Amniotic epithelial cell (primary cell): Measurements from ENCODE around the gene TFF2.

Source experiments
- DNase-seq: peaks from one replicate; pipeline ENCODE4 v3.0.0-alpha.2; 2010; ENCODE audit warnings: low read depth

TFF2 gene

DNA sequence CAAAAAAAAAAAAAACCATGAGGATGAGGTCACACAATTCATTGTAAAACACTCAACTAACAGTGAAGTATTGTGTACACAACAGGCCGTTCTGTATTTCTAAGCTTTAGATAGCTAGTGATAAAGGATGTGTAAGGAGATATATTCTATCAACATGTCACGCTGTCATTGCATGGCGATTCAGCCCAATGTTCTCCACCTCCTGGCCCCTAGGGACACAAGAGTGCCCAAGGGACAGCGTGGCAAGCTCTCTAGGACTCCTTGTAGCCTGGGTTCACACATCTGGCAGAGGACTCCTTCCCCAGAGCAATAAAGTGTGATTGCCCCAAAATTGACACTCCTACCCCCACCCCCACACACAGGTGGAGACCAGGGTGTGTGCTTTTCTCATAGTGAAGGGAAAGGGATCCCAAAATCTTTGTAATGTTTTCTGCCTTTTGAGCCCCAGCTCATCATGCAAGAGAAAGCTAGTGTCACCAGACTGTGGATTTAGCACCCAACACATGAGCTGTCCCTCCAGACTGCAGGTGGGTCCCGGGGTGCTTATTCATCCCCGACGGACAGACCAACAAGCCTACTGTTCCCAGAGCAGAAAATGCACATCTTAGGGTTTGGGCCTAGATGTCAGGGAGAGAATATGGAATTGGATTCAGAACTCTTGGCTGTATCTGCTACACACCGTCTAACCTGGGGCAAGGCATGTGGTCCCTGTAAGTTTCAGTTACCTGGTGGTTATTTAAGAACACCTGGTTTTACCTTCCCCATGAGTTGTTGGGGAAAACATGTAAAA, 33.6 kb upstream of the TFF2 start:
- DNase-seq: no peak

DNA sequence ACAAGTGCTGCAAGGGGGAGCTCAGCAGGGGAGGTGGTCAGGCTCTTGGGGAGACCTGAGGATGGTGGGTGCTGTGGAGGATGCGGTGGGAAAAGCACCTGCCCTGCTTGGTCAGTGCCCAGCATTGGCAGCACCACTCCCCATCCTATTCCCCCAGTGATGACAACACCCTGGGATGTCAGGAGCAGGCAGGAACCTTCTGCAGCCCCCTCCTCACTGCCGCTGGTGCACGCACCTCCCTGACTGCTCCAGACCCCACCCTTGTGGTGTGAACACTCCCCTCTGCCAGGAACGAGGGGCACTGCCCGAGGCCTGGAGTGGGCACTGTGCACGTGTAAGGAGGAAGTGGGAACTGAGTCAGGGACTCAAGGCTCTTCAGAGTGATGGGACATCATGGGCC, 32.5 kb upstream of the TFF2 start:
- DNase-seq: no peak

DNA sequence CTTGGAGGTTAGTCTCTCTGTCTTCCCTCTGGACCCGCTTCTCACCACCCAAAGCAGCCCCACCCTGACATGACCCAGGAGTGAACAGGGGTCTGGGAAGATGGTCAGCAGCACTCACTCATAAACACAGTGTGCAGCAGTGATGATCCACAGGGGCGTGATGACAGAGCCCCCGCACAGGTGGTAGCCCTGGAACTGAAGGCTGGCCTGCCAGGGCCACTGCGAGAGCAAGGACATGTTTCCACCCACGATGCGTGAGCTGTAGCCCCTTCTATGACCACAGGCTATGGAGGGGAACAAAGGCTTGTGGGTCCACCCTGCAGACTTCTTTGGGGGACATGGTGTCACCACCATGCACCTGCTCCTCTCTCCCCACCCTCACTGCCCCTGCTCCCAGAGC, 32.1 kb upstream of the TFF2 start:
- DNase-seq: no peak

DNA sequence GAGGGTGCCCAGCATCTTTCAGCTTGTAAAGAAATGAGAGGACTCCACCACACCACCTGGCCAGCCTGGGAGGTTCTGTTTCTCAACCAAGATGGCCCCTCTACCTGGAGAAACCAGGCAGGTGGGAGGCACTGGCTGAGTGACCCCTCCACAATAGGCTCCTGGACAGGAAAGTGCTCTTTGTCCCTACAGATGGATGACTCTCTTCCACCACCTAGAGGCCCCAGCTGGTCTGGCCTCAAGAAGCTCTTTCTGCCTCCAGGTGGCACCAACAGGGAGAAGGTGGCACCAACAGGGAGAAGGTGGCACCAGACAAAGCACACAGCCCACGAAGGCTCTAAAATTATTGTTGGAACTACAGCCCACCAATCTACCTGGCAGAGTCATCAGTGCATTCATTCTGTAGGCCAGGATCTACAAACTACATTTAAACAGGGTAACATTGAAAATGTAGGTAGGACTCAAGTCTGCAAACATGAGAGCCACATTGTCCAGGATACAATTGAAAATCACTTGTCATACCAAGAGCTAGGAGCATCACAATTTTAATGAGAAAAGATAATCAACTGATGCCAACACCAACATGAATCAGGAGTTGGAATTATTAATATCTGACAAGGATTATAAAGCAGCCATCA, 30.7 kb upstream of the TFF2 start:
- peak; percentile 3 for DNase-seq

DNA sequence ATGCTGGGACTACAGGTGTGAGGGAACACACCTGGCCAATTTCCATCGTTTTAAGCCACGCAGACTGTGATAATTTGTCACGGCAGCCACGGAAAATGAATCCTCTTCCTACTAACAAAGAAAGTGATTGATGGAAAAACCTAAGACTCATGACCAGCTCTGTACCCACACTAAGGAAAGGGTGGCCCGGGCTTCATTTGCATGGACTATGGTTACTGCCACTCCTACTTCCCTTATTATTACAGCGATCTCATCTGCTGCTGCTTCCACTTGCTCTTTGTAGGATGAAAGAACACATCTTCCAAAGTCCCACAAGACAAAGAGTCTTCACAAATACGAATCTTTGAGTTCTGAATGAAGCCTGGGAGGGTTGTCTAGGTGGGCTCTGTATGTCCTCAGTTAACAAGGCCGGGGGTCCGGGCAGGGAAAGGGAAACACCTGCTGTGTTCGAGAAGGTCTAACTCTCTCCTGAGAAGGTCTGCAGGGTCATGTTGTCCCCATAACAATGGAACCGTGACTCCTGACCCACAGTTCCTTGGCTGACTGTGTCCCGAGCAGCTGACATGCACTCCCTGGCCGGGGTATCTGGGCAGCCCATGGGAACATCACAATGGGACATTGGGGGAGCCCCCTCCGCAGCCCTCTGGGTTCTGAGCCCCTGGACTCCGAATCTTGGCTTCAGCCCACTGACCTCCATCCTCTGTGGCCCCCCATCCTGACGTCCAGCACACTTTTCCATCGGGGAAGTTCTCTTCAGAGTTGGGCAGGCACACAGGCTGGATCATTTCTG, 28.8 kb upstream of the TFF2 start:
- DNase-seq: no peak

DNA sequence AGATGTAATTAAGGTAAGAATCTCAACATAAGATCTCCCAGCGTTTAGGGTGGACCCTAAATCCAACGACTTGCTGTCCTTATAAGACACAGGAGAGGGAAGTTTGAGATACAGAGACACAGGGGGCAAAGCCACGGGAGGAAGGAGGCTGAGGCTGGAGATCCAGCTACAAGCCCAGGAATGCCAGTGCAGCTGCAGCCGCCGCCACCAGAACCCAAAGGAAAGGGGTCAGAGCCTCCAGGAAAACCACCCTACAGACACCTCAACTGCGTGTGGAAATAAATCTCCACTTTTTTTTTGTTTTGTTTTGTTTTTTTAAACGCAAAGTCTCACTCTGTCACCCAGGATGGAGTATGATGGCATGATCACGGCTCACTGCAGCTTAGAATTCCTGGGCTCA, 27.6 kb upstream of the TFF2 start:
- DNase-seq: no peak

DNA sequence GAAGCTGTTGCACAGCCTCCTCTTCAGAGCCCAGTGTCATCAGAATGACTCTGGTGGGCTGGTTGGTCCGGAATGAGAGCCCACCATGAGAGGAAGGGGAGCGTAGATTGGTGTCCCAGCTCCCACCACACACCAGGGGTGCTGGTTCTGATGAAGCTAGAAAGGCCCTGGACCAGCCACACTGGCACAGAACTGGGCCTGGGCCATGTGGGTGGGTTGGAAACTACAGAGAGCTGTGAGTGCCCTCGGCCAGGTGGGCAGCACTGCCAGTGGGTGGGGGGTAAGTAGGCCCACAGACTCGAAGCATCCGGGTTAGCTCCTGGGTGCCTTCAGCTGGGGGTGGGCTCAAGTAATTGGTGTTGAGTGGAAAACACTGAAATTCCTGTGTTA, 27.2 kb upstream of the TFF2 start:
- no peak for DNase-seq

DNA sequence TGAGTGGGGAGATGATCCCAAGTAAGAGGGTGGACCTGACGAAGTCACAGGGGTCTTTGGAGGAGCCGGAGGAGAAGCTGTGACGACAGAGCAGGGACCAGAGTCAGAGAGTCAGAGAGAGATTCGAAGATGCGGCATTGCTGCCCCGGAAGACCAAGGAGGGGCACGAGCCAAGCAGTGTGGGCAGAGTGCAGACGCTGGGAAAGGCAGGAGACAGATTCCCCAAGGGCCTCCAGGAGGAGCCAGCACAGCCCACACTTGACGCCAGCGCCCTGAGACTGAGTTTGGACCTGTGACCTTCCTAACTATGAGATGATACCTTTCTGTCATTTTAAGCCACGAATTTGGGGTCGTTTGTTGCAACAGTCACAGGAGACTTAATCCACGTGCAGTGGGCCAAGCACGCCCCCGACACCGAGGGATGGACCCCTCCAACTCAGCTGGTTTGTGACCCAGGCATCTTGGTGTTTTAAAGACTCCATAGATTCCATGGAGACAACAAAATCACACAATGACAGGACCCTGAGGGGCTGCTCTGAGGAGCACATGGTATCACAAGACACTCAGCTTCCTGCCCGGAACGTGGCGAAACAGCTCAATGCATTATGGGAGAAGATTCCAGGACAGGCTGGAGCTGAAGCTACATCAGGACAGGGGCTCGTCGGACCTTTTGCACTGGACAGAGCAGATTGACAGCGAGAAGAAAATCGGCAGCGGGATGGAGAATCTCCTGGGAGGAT, 26.6 kb upstream of the TFF2 start:
- DNase-seq: no peak

DNA sequence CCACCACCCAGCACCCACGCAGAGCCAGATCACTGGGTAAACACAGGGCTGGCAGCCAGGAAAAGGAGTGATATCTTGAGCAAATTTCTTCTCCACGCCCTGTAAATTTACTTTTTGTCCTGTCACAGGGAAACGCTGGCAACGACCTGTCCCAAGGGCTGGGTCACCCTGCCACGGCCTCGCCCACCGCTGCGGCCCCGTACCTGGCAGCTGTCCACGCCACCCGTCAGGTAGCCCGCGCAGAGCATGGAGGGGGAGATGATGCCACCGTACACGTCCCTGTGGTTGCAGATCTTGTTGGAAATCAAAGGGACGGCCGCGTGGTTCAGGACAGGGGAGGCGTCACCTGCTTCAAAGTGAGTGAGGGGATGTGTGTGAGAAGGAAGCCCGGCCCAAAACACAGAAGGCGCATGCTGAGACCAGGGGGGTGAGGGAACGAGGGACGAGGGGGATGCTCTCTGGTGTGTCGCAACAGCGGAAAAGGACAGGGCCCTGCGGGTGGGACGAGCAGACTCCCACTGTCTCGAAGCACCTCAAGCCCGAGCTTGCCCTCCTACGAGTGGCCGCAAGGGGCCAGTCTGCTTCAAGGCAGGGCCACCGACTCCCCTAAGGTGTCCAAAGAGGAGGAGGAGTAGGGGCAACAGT, 25.7 kb upstream of the TFF2 start:
- DNase-seq: no peak

DNA sequence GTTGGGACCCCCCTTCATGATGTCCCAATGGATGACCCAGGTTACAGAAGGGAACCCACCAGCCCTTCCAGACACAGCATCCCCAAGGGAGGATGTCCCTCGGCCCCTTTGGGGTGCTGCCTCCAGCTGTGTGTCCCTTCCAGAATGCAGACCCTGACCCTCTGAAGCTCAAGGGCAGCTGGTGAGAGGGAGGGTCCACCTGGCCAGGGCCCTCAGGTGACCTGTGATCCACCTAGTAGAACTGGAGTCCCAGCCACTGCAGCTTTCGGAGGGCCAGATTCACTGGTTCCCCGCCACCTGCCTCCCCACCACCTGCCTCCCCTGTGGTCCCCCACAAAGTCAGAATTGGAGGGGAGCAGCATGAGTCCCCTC, 25.2 kb upstream of the TFF2 start:
- no peak for DNase-seq

DNA sequence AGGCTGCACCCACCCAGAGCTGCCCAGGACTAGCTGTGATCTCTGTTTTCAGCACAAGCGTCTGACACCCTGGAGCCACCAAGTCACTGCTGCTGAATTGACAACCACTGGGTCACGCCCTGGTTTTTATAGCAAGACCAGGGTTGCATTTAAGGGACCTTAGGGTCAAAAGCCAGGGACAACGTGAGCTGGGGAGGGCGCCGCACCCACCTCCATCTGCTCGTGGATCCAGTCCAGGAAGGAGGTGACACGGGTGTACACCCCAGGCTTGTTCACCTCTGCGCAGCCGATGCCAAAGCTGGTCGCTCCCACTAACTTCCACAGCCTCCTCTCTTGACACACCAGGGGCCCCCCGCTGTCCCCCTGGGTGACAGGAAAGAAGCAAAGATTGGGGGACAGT, 24.7 kb upstream of the TFF2 start:
- DNase-seq: no peak

DNA sequence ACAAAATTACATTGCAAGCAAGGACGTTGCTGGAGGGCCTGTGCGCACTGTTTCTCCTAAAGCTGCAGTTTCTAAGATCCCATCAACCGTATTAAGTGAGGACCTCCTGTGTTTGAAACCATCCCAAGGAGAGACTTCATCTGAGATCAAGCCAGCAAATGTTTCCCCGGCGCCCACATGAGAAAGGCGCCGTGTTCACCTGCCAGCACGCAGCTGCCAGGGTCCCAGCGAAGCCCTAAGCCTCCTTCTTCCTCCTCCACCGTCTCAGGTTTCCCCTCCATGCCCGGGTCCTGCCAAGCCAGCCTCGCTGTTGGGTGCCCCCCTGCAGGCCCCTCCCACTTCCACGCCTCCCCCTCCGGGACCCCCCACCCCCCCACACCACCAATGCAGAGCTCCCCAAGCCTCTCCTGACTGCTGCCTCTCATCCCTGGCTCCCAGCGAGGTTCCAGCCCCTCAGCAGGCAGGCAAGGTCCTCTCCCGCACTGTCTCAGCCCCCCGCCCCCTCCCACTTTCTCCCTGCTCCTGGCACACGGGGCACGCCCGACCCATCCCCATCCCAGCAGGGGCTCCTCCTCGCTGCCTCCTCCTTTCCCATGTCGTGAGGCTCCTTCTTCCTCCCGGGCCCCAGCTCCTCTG, 24.2 kb upstream of the TFF2 start:
- DNase-seq: no peak

DNA sequence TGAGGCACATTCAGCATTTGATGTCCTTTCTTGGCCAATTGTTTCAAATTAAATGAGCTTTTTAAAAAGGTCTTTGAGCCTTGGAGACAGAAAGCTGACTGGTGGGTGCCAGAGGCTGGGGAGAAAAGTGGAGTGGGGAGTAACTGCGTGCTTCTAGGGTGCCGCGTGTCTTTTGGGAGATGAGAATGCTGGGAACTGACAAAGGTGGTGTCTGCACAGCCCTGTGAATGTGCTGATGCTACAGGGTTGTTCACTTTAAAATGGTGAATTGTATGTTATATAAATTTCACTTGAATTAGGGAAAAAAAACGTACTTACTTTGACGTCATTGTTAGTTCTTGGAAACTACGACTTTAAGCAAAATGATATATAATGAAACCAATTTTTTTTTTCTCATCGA, 23.7 kb upstream of the TFF2 start:
- DNase-seq: no peak

DNA sequence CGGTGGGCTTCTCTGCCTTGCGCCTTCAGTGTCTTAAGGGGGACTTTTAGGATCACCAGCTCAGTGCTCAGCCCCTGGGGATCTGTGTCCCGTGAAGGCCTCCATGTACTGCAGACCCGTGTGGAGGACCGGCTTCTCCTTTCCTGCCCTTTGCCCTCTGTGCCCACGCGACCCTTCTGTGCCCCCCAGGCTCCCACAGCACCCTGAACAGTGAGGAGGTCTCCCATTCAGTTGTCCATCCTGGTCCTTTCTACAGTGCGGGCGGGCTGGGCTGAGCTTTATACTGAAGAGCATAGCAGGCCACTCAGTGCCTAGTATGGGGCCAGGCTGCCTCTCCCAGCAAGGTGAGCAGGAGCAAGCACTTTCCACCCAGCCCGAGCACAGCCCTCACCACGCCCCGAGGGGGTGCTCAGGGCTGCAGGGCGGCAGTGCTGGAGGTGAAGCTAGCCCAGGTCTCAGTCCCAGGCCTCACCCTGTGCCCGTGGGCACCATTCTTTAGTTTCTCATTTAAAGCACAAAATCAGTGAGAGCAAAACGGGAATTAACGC, 23.2 kb upstream of the TFF2 start:
- DNase-seq: no peak

DNA sequence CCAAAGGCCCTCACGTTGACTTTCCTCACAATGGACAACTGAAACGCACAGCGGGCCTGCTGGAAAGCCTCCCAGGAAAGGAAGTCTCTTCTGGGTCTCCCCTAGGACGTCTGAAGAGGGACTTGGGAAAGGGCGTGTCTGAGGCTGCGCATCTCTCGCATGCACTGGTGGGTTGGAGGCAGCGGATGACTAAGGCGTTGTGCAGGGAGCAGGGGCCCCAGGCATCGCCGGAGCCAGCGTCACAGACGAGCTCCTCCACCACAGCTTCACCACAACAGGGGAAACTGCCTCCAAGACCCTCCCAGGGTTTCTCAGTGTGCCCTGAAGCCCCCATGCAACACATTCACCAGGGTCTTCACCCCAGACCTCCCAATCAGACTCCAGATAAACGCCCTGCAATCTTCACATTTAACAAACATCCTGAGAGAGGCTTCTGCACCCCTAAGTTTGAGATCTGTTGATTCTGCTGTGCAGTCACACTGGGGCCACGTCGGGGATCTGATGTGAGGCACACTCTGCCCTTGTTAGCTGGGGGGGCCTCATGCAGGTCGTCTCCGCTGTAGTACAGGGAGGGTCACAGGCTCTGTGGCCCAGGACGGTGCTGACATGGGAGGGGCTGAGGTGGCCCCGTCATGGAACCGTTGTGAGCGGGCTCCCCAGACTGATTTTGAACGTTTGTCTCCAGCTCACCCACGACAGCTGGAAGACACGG, 22.6 kb upstream of the TFF2 start:
- no peak for DNase-seq

DNA sequence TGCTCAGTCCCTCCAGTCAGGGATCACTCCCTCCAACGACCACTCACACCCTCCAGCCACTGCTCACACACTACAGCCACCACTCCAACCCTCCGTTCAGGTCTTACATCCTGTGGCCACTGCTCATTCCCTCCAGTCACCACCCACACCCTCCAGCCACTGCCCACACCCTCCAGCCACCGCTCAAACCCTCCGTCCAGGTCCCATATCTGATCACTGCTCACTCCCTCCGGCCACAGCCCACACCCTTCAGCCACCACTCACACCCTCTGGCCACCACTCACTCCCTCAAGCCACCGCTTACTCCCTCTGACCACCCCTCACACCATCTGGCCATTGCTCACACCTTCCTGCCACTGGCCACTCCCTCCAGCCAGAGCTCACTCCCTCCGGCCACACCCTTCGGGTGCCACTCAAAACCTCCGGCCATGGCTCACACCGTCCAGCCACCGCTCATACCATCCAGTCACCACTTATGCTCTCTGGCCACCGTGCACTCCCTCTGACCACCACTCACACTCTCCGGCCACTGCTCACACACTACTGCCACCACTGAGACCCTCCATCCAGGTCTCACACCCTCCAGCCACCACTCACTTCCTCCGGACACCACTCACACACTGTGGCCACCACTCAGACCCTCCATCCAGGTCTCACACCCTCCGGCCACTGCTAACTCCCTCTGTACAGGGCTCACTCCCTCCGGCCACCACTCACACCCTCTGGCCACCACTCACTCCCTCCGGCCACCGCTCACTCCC, 20.3 kb upstream of the TFF2 start:
- DNase-seq: no peak

DNA sequence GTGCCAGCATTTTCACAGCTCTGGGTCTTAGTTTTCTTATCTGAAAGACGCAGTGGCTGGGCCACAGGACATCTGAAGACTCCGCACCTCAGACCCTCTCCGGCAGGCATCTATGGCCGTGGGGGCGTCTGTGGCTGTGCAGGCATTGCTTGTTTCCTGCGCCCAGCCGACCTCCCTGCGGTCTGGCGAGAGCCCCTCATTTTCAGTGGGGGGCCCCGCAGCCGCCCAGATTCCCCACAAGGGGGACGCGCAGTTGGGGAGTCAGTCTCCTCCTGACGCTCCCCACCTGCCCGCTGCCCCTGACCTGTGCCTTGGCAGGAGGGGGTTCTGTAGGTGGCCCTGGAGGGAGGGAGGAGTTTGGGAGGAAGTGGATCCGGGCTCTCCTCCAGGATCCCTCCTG, 19.0 kb upstream of the TFF2 start:
- DNase-seq: no peak

DNA sequence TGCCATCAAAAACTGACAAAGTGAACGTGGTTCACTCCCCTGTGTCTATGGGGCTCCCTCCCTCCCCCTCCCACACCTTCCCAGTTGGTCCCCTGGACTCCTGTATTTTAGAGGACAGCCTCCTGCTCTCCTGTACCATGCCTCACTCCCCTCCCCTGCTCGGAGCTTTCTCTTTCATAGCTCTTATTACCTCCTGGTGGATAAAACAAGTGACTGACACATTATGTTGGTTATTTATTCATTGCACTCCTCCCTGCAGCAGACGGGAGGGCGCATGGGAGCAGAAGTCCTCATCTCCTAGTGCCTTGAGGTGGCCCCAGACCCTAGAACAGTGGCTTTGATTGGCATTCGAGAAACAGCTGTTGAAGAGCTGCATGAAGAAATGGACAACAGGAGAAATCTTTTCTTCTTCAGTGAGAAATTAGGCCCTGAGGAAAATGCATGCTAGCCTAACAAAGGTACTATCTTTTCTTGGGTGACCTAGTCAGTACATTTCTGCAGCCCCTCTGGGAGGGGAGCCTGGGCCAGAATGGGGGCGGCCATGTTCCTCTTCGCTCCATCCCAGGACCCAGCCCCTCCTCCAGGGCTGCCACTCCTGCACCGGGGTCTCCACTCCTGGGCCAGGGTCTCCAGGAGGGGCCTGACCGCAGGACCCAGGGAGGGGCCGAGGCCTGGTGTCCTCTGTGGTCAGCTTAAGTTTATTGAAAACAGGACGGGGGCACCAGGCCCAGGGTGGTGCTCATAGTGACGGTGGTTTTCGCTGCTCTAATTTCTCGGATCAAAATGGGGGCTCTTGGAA, 16.8 kb upstream of the TFF2 start:
- no peak for DNase-seq
